T-cell (primary cell): ENCODE results near the gene SORBS1. TPM values are rescaled to one million over a fixed set of nuclear protein-coding genes. Genes with fewer than 3 reads are reported as not detected.
A peak's percentile ranks its signal among the peaks of the same experiment; 100 is the strongest.

Source experiments
- ATAC-seq, 4 experiments: fragments of 200-7000 bp in 3 of 4; fragments of 150-1000 bp in 1 of 4; cut with Tn5 transposase; replicated peaks in 1 of 4; 1 replicate in 3 of 4; 2 replicates in 1 of 4; pipeline ENCODE4 v1.10.0; 2021; ENCODE audit warnings: moderate library complexity in 3 of 4, mild to moderate bottlenecking in 2 of 4, moderate number of reproducible peaks in 1 of 4
- CTCF ChIA-PET, 2 donors: fragments of 300-600 bp; sonication (Branson Sonifier 250); formaldehyde crosslinking; loops; one replicate each; lab custom pipeline; 2022; ENCODE audit warnings: antibody characterized with exemption in 2 of 2; lab: Charles Lee
- POLR2A ChIA-PET, 2 donors: fragments of 300-600 bp; sonication (Branson Sonifier 250); formaldehyde crosslinking; loops; one replicate each; lab custom pipeline; 2022; ENCODE audit warnings: antibody characterized with exemption in 2 of 2; lab: Charles Lee
- DNase-seq, 35 experiments: peaks; one replicate each; pipeline versions ENCODE4 v3.0.0 to v3.0.0-alpha.2; 2013 to 2023
- H3K27ac ChIP-seq: one replicate; pipeline ENCODE4 v1.5.1; 2013; ENCODE audit warnings: low read length
- H3K27me3 ChIP-seq, 2 experiments: replicated peaks in 1 of 2; 1 replicate in 1 of 2; 2 replicates in 1 of 2; pipeline versions ENCODE4 v1.6.1 to v1.7.0; 2013; ENCODE audit warnings: low read length in 1 of 2, mixed read lengths in 1 of 2; ENCODE audit not compliant: control insufficient read depth in 2 of 2, insufficient read depth in 2 of 2; ENCODE audit errors: extremely low read depth in 1 of 2
- H3K36me3 ChIP-seq, 2 donors: 1 replicate in 1 of 2; 2 replicates in 1 of 2; pipeline versions ENCODE4 v1.6.1 to v1.7.0; 2013; ENCODE audit warnings: low read length in 1 of 2; ENCODE audit not compliant: control insufficient read depth in 2 of 2, insufficient read depth in 1 of 2; ENCODE audit errors: extremely low read depth in 1 of 2
- H3K4me1 ChIP-seq, 2 experiments: 1 replicate in 1 of 2; 2 replicates in 1 of 2; pipeline versions ENCODE4 v1.6.1 to v1.7.0; 2013; ENCODE audit warnings: low read length in 2 of 2, mixed read lengths in 1 of 2; ENCODE audit not compliant: insufficient read depth in 2 of 2, control insufficient read depth in 1 of 2; ENCODE audit errors: extremely low read depth in 1 of 2
- H3K4me3 ChIP-seq, 2 donors: 1 replicate in 1 of 2; 2 replicates in 1 of 2; pipeline versions ENCODE4 v1.5.1 to v1.7.0; 2013; ENCODE audit warnings: mild to moderate bottlenecking in 2 of 2, low read length in 1 of 2, moderate library complexity in 1 of 2; ENCODE audit not compliant: control insufficient read depth in 1 of 2; ENCODE audit errors: extremely low read depth in 1 of 2
- H3K9me3 ChIP-seq: 2 replicates; pipeline ENCODE4 v1.7.0; 2013
- H3K27ac Mint-ChIP-seq, 2 donors: one replicate each; pipeline ENCODE4 v1.8.0; 2020 to 2021; ENCODE audit warnings: mild to moderate bottlenecking in 2 of 2, mixed read lengths in 2 of 2
- H3K27me3 Mint-ChIP-seq, 2 donors: one replicate each; pipeline ENCODE4 v1.8.0; 2021 to 2022; ENCODE audit warnings: mixed read lengths in 2 of 2
- H3K36me3 Mint-ChIP-seq: one replicate; pipeline ENCODE4 v1.8.0; 2021; ENCODE audit warnings: mixed read lengths
- H3K4me1 Mint-ChIP-seq, 3 donors: one replicate each; pipeline ENCODE4 v1.8.0; 2020 to 2022; ENCODE audit warnings: mixed read lengths in 3 of 3, mild to moderate bottlenecking in 1 of 3
- H3K4me3 Mint-ChIP-seq, 3 donors: one replicate each; pipeline ENCODE4 v1.8.0; 2020 to 2022; ENCODE audit warnings: mild to moderate bottlenecking in 3 of 3, mixed read lengths in 3 of 3, moderate library complexity in 3 of 3
- H3K9me3 Mint-ChIP-seq, 3 donors: one replicate each; pipeline ENCODE4 v1.8.0; 2020 to 2022; ENCODE audit warnings: mixed read lengths in 3 of 3
- WGBS: methylation state at CpG from one replicate; pipeline ENCODE4 v1.1.5; 2013; ENCODE audit warnings: missing lambda C conversion rate; ENCODE audit not compliant: insufficient coverage; 5-methylcytosine and 5-hydroxymethylcytosine counted together
- total RNA-seq, 35 experiments: library from RNA in 6 of 35; stranded (reverse) in 6 of 35; fragments of 120-200 nt in 1 of 35; gene quantifications; one replicate each; pipeline versions ENCODE4 v1.2.1 to v1.2.4 and lab custom pipeline; 2013 to 2026

Gene SORBS1
- total RNA-seq, 5 donors from 2014 or later (not counting 1 experiment from before 2014, with no cell fraction given) = 0.98 to 2.4 (median 1.8) TPM

GRCh38 chr10:95533590-95533989 lies 27.6 kb downstream of the SORBS1 start:
- CTCF ChIA-PET = interaction anchor here in 1 of 2 donors (0.7 kb wide), 1 partner anchor 110 kb away, joined by 3 read pairs; no protein-coding TSS in a partner anchor
- 87% methylated on average over 3 of the region's 6 CpGs for WGBS
- no peak for DNase-seq

DNA sequence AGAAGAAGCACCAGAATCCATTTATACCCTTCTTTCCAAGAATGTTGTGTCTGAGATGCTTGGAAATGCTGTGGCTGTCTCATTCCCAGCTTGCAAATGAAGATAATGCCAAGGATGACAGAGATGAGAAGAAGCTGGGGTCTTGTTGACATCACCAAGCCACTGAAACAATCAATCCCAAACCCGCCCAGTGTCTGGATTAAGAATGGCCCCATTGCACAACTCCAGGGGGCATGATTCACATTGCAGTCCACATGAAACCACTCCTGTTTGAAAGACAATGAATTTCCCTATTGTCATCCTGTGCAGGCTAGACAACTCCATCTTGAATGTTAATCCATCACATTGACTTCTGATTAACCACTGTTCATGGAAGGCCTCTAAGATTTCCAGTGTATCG lies 28.6 kb downstream of the SORBS1 start:
- Mint-ChIP-seq H3K27me3 (peaks cover 0 to 3% of the 10 kb centered on the region in 2 donors), H3K36me3 (no peaks in the 10 kb centered on the region), H3K9me3 (no peaks in the 10 kb centered on the region), H3K27ac (no peak overlapping the region), H3K4me1 (no peaks in the 10 kb centered on the region), H3K4me3 (no peak overlapping the region)
- Histone ChIP-seq H3K9me3 (no peaks in the 10 kb centered on the region), H3K27ac (no peak overlapping the region), H3K27me3 (peaks cover 0 to 4% of the 10 kb centered on the region in 2 experiments), H3K4me1 (no peaks in the 10 kb centered on the region), H3K36me3 (no peaks in the 10 kb centered on the region), H3K4me3 (no peak overlapping the region)
- ATAC-seq (no peak), DNase-seq (no peak)
- WGBS = 86% methylated on average over 2 of the region's 2 CpGs
- ChIA-PET POLR2A (no interaction called here), CTCF (interaction anchor here in 1 of 2 donors (0.6 kb wide), 1 partner anchor 74 kb away, joined by 4 read pairs; no protein-coding TSS in a partner anchor)

More at GRCh38 chr10:95533590-95533989, 27.6 kb downstream of the SORBS1 start:
- H3K4me3 Mint-ChIP-seq = no peak overlapping the region
- no peaks in the 10 kb centered on the region for H3K27me3 Mint-ChIP-seq
- Histone ChIP-seq H3K27me3 (peaks cover 0 to 4% of the 10 kb centered on the region in 2 experiments), H3K4me3 (no peak overlapping the region), H3K9me3 (no peaks in the 10 kb centered on the region), H3K4me1 (no peaks in the 10 kb centered on the region), H3K27ac (no peak overlapping the region), H3K36me3 (no peaks in the 10 kb centered on the region)
- H3K27ac Mint-ChIP-seq = no peak overlapping the region
- ATAC-seq = no peak
- H3K4me1 Mint-ChIP-seq = no peaks in the 10 kb centered on the region
- no peaks in the 10 kb centered on the region for H3K36me3 Mint-ChIP-seq
- POLR2A ChIA-PET = no interaction called here
- H3K9me3 Mint-ChIP-seq = no peaks in the 10 kb centered on the region

DNA sequence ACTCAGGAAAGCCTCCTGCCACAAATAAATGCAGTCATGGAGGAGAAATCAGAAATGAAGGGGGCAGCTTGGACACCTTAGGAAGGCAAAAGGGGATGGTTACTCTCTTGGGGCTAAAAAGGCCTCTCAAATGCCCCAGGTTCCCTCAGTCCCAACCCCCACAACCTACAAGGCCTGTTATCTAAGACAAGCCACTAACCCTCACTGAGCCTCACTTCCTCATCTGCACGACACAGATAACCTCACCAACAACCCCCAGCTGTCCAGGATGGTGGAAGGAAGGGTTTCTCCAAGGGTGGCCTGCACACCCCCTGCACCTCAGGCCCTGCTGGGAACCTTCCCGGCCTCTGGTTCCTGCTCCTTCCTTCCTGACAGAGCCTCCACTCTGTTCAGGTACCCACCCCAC lies 29.2 kb downstream of the SORBS1 start:
- DNase-seq (peak in 3 of 35 experiments; percentile 1 to 8 (median 2)), ATAC-seq (no peak)
- POLR2A ChIA-PET = no interaction called here
- Histone ChIP-seq H3K36me3 (no peaks in the 10 kb centered on the region), H3K4me1 (no peaks in the 10 kb centered on the region), H3K27ac (no peak overlapping the region), H3K9me3 (no peaks in the 10 kb centered on the region), H3K4me3 (no peak overlapping the region), H3K27me3 (peaks cover 0 to 4% of the 10 kb centered on the region in 2 experiments)
- H3K9me3 Mint-ChIP-seq = no peaks in the 10 kb centered on the region
- no peaks in the 10 kb centered on the region for H3K36me3 Mint-ChIP-seq
- H3K4me1 Mint-ChIP-seq = no peaks in the 10 kb centered on the region
- H3K4me3 Mint-ChIP-seq = no peak overlapping the region
- peaks cover 0 to 3% of the 10 kb centered on the region in 2 donors for H3K27me3 Mint-ChIP-seq
- H3K27ac Mint-ChIP-seq = no peak overlapping the region
- CTCF ChIA-PET = interaction anchor here in 1 of 2 donors (0.6 kb wide), 1 partner anchor 73 kb away, joined by 4 read pairs; no protein-coding TSS in a partner anchor
- 33% methylated on average over 1 of the region's 2 CpGs for WGBS

- ATAC-seq = no peak
- H3K27me3 Mint-ChIP-seq = peaks cover 0 to 3% of the 10 kb centered on the region in 2 donors
- no peaks in the 10 kb centered on the region for H3K36me3 Mint-ChIP-seq
- WGBS = 60% methylated on average over 3 of the region's 13 CpGs
- H3K4me1 Mint-ChIP-seq = no peaks in the 10 kb centered on the region
- no peaks in the 10 kb centered on the region for H3K4me1 ChIP-seq
- no peaks in the 10 kb centered on the region for H3K9me3 ChIP-seq
- H3K27ac Mint-ChIP-seq = no peak overlapping the region
- no peak overlapping the region for H3K4me3 ChIP-seq
- H3K4me3 Mint-ChIP-seq = no peak overlapping the region
- DNase-seq = no peak
- no peak overlapping the region for H3K27ac ChIP-seq
- ChIA-PET POLR2A (no interaction called here), CTCF (no interaction called here)
- no peaks in the 10 kb centered on the region for H3K9me3 Mint-ChIP-seq
- no peaks in the 10 kb centered on the region for H3K36me3 ChIP-seq
- peaks cover 0 to 4% of the 10 kb centered on the region in 2 experiments for H3K27me3 ChIP-seq
Measured at GRCh38 chr10:95531058-95531809, 29.9 kb downstream of the SORBS1 start.

GRCh38 chr10:95530561-95530960 lies 30.6 kb downstream of the SORBS1 start:
- DNase-seq (no peak), ATAC-seq (no peak)
- H3K9me3 ChIP-seq = no peaks in the 10 kb centered on the region
- ChIA-PET CTCF (no interaction called here), POLR2A (no interaction called here)
- Mint-ChIP-seq H3K36me3 (no peaks in the 10 kb centered on the region), H3K27me3 (peaks cover 0 to 3% of the 10 kb centered on the region in 2 donors), H3K4me3 (no peak overlapping the region), H3K27ac (no peak overlapping the region), H3K9me3 (no peaks in the 10 kb centered on the region), H3K4me1 (no peaks in the 10 kb centered on the region)
- WGBS = 86% methylated on average over 4 of the region's 4 CpGs
- no peak overlapping the region for H3K27ac ChIP-seq
- H3K36me3 ChIP-seq = no peaks in the 10 kb centered on the region
- H3K27me3 ChIP-seq = peaks cover 0 to 4% of the 10 kb centered on the region in 2 experiments
- no peak overlapping the region for H3K4me3 ChIP-seq
- H3K4me1 ChIP-seq = no peaks in the 10 kb centered on the region

- Mint-ChIP-seq H3K27me3 (peaks cover 0 to 3% of the 10 kb centered on the region in 2 donors), H3K4me1 (no peaks in the 10 kb centered on the region), H3K27ac (no peak overlapping the region), H3K9me3 (no peaks in the 10 kb centered on the region), H3K4me3 (no peak overlapping the region), H3K36me3 (no peaks in the 10 kb centered on the region)
- Histone ChIP-seq H3K9me3 (no peaks in the 10 kb centered on the region), H3K27ac (no peak overlapping the region), H3K27me3 (peaks cover 0 to 4% of the 10 kb centered on the region in 2 experiments), H3K36me3 (no peaks in the 10 kb centered on the region), H3K4me1 (no peaks in the 10 kb centered on the region), H3K4me3 (no peak overlapping the region)
- ChIA-PET POLR2A (no interaction called here), CTCF (no interaction called here)
- ATAC-seq (no peak), DNase-seq (no peak)
- 76% methylated on average over 2 of the region's 2 CpGs for WGBS
Measured at GRCh38 chr10:95530029-95530428, 31.1 kb downstream of the SORBS1 start.
